Osteoblast (primary cell): ENCODE measurements around the gene SEC24D. TPM values are rescaled to one million over a fixed set of nuclear protein-coding genes. Genes with fewer than 3 reads are reported as not detected.

Source experiments
- DNase-seq: peaks from one replicate; pipeline ENCODE4 v3.0.0; 2011; ENCODE audit warnings: low spot score, mixed read lengths; ENCODE audit not compliant: insufficient read length; ENCODE audit errors: missing footprints
- H2AFZ ChIP-seq: 2 replicates; pipeline ENCODE4 v1.6.0; 2011; ENCODE audit warnings: mild to moderate bottlenecking, low read length
- H3K27ac ChIP-seq: 2 replicates; pipeline ENCODE4 v1.5.1; 2011; ENCODE audit warnings: mild to moderate bottlenecking, low read depth, low read length, moderate library complexity
- H3K27me3 ChIP-seq: 2 replicates; pipeline ENCODE4 v1.6.0; 2012; ENCODE audit warnings: mild to moderate bottlenecking, control low read depth, inconsistent platforms, low read length, moderate library complexity; ENCODE audit not compliant: insufficient read depth
- H3K36me3 ChIP-seq: 2 replicates; pipeline ENCODE4 v1.5.1; 2011; ENCODE audit warnings: mild to moderate bottlenecking, low read length, control low read depth, moderate library complexity; ENCODE audit not compliant: insufficient read depth
- H3K4me1 ChIP-seq: 2 replicates; pipeline ENCODE4 v1.5.1; 2011; ENCODE audit warnings: mild to moderate bottlenecking, low read length, control low read depth, moderate library complexity; ENCODE audit not compliant: insufficient read depth
- H3K4me2 ChIP-seq: 2 replicates; pipeline ENCODE4 v1.6.0; 2011; ENCODE audit warnings: mild to moderate bottlenecking, low read length; ENCODE audit not compliant: insufficient read depth
- H3K4me3 ChIP-seq: fragments of 200-600 bp; sonication (generic); 3 replicates; pipeline ENCODE4 v1.5.1; 2012; ENCODE audit warnings: mild to moderate bottlenecking, low read length, inconsistent platforms; ENCODE audit not compliant: insufficient read depth
- H3K79me2 ChIP-seq: 2 replicates; pipeline ENCODE4 v1.6.0; 2012; ENCODE audit warnings: mild to moderate bottlenecking, low read length, control low read depth, inconsistent platforms; ENCODE audit not compliant: insufficient read depth
- H3K9me3 ChIP-seq: 2 replicates; pipeline ENCODE4 v1.5.1; 2011; ENCODE audit warnings: low read depth, low read length, control low read depth
- H4K20me1 ChIP-seq: 2 replicates; pipeline ENCODE4 v1.6.0; 2012; ENCODE audit warnings: mild to moderate bottlenecking, low read length, control low read depth; ENCODE audit not compliant: insufficient read depth
- total RNA-seq: library from RNA; depleted of rRNA; stranded (reverse); fragments of >200 nt; gene quantifications from 2 replicates; pipeline ENCODE4 v1.2.3, GENCODE V29; 2012
- TF ChIP-seq, protein P1 (sequence below): IDR thresholded peaks from 2 replicates; pipeline ENCODE4 v1.5.1; 2011; ENCODE audit warnings: mild to moderate bottlenecking, low read depth, low read length, moderate library complexity; ENCODE audit errors: extremely low read depth

SEC24D gene
- total RNA-seq, 1 donor: 116 TPM

DNA sequence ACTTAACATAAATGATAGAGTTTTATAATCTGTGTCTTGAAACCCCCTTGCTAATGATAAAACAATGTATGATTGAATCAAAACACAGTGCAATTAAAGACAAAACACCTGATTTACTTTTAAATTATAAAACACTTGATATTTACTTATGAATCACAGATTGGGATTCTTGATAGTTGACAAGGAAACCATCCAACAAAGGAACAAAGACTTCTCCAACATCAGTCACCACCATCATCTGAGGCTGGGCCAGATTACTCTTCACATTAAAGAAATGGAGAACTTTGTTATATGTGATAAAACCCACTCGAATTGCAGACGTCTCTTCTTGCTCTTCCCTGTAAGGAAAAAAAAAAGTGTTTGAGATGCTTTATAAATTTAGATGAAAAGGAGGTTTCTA, 83.4 kb downstream of the SEC24D start:
- Histone ChIP-seq H3K79me2 (peaks cover 58% of the 10 kb centered on the region), H3K27ac (peak overlapping the region; percentile 79), H3K4me2 (no peak overlapping the region)

DNA sequence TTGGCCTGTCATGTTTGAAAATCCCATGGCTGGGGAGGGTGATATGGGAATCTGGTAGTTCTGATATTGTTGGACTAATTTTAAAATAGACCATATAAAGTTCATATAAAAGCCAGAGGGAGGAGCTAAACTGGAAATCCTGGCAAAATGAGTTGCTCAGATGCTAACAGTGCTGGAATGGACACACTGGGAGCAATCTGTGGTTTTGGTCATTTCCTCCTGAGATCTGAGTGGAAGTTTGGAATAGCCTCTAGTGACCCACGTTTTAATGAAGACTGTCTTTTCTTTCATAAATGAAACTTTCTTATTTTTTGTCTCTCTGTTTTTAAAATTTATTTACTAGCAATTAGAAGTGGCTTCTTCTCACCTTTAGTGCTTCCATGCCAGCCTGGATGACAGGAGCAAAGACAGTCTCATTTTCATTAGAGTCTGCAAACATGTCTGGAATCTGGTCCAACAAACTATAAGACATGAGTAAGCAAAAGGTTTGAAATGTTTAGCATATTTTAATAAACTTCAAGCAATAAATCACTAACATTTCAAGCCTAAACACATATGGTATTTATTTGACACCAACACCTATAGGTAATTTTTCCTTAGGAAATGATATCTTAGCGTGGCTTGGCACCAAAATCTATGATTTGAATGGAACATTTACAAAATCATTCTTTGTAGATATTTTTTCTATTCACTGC, 84.2 kb downstream of the SEC24D start:
- Histone ChIP-seq H3K4me2 (peak overlapping the region; percentile 35), H3K36me3 (peaks cover 81% of the 10 kb centered on the region), H2AFZ (no peak overlapping the region), H3K79me2 (peaks cover 52% of the 10 kb centered on the region), H3K27ac (peak overlapping the region; percentile 79), H3K4me1 (peaks cover 49% of the 10 kb centered on the region), H3K9me3 (no peaks in the 10 kb centered on the region), H4K20me1 (peaks cover 3% of the 10 kb centered on the region), H3K27me3 (no peaks in the 10 kb centered on the region), H3K4me3 (no peak overlapping the region)
- TF ChIP-seq, protein P1, sequence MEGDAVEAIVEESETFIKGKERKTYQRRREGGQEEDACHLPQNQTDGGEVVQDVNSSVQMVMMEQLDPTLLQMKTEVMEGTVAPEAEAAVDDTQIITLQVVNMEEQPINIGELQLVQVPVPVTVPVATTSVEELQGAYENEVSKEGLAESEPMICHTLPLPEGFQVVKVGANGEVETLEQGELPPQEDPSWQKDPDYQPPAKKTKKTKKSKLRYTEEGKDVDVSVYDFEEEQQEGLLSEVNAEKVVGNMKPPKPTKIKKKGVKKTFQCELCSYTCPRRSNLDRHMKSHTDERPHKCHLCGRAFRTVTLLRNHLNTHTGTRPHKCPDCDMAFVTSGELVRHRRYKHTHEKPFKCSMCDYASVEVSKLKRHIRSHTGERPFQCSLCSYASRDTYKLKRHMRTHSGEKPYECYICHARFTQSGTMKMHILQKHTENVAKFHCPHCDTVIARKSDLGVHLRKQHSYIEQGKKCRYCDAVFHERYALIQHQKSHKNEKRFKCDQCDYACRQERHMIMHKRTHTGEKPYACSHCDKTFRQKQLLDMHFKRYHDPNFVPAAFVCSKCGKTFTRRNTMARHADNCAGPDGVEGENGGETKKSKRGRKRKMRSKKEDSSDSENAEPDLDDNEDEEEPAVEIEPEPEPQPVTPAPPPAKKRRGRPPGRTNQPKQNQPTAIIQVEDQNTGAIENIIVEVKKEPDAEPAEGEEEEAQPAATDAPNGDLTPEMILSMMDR: no peak
- peak; percentile 32 for DNase-seq

More for the DNA sequence above, 83.4 kb downstream of the SEC24D start:
- no peak for DNase-seq
- Histone ChIP-seq H2AFZ (no peak overlapping the region), H4K20me1 (peaks cover 3% of the 10 kb centered on the region), H3K4me3 (no peak overlapping the region), H3K36me3 (peaks cover 83% of the 10 kb centered on the region), H3K4me1 (peaks cover 54% of the 10 kb centered on the region), H3K27me3 (no peaks in the 10 kb centered on the region), H3K9me3 (no peaks in the 10 kb centered on the region)
- TF ChIP-seq, protein P1: no peak

DNA sequence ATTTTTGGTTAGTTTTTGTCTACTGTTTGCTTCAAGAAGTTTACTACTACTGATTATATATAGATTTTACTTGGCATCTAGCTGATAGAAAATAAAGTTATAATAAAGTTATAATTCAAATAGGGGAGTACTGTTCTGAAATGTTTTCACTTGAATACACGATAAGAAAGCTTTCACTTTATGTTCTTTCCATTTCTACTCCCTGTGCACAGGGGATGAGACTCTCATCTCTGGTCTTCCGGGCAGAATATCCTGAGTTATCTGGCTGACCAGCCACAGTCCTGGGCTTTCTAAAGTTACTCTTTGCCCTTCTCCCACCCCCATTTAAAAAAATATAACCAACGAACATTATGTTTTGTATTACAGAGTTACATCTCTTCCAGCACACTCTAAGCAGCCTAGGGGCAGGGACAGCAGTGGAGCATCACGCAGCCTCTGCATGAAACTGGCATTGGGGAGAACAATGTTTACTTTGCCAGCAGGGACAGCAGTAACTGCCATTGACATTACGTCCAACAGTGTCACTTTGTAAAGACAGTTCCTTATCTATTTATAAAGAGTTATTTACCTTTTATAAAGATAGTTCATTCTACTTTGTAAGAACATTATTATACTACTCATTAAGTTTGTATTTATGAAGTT, 86.5 kb downstream of the SEC24D start:
- Histone ChIP-seq H3K9me3 (no peaks in the 10 kb centered on the region), H4K20me1 (peaks cover 2% of the 10 kb centered on the region), H3K4me3 (no peak overlapping the region), H3K27me3 (no peaks in the 10 kb centered on the region), H3K36me3 (peaks cover 84% of the 10 kb centered on the region), H2AFZ (no peak overlapping the region), H3K4me1 (peaks cover 34% of the 10 kb centered on the region), H3K27ac (peak overlapping the region; percentile 24), H3K4me2 (no peak overlapping the region), H3K79me2 (peaks cover 37% of the 10 kb centered on the region)
- TF ChIP-seq, protein P1: no peak
- no peak for DNase-seq

DNA sequence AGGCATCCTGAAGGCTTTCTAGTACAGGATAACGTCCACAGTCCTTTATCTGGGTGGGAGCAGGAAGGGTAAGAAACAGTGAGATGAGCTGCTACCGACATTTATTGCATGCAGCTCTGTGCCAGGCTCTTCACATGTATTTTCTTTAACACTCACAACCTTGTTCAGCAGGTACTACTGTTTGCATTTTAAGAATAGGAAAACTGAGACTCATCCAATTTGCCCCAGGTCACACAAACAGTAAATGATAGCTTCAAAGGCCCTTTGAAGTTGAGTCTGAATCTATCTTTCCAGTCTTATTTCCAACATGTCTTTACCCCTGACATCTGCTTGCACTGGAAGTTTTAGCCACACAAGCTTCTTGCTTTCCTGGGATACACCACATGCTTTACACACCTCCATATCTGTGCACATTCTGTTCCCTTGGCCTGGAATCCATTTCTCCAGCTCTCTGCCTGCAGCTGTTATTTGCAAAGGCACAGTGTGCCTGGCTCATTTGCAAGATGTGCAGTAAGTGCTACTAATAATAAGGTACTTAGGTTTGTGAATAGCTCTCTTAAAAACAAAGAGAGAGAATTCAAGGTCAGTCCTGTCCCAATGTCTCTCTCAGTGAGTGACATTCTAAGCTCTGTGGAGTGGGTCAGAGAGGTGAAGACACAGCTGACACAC, 89.5 kb downstream of the SEC24D start:
- DNase-seq: no peak
- Histone ChIP-seq H2AFZ (no peak overlapping the region), H3K4me1 (peaks cover 20% of the 10 kb centered on the region), H3K4me2 (no peak overlapping the region), H3K36me3 (peaks cover 90% of the 10 kb centered on the region), H3K27me3 (no peaks in the 10 kb centered on the region), H3K4me3 (no peak overlapping the region), H4K20me1 (no peaks in the 10 kb centered on the region), H3K79me2 (peaks cover 49% of the 10 kb centered on the region), H3K27ac (no peak overlapping the region), H3K9me3 (no peaks in the 10 kb centered on the region)
- TF ChIP-seq, protein P1: no peak
